ENCODE results near the gene GNA14.
A peak's percentile ranks its signal among the peaks of the same experiment; 100 is the strongest.

GNA14 gene

GRCh38 chr9:77505232-77505631 lies 142.9 kb downstream of the GNA14 start:
- H2BK5ac ChIP-seq (ENCODE audit: low read depth, low read length, poor library complexity): no peak overlapping the region
- no CpG with 5 or more reads among the region's 5 CpGs for WGBS (ENCODE audit: extremely low coverage, insufficient coverage, insufficient read length)
- H3K27ac ChIP-seq (ENCODE audit: low read depth, low read length): no peak overlapping the region
- H3K36me3 ChIP-seq (ENCODE audit: control insufficient read depth in 1 of 2, insufficient read depth in 2 of 2, low read length in 2 of 2): no peaks in the 10 kb centered on the region
- no peak for DNase-seq
- H3K4me3 ChIP-seq (ENCODE audit: low read depth, low read length): no peak overlapping the region
- H3K4me2 ChIP-seq (ENCODE audit: low read length): no peak overlapping the region
- no peak overlapping the region for H3K18ac ChIP-seq (ENCODE audit: low read length)
- H2BK12ac ChIP-seq (ENCODE audit: low read length): no peak overlapping the region
- H3K9ac ChIP-seq (ENCODE audit: low read length): no peak overlapping the region
- H3K79me1 ChIP-seq (ENCODE audit: low read length): no peaks in the 10 kb centered on the region
- H2AFZ ChIP-seq (ENCODE audit: insufficient read depth, low read length, poor library complexity): no peak overlapping the region
- no peaks in the 10 kb centered on the region for H3K79me2 ChIP-seq (ENCODE audit: control insufficient read depth, insufficient read depth, low read length, poor library complexity)
- H2BK120ac ChIP-seq (ENCODE audit: insufficient read depth, low read length, poor library complexity): no peak overlapping the region
- no peak overlapping the region for H3K4ac ChIP-seq (ENCODE audit: low read depth, low read length)
- H3K4me1 ChIP-seq (ENCODE audit: control insufficient read depth in 1 of 2, insufficient read depth in 2 of 2, low read length in 2 of 2): no peaks in the 10 kb centered on the region
- no peaks in the 10 kb centered on the region for H3K27me3 ChIP-seq (ENCODE audit: insufficient read depth, low read length)
- no peak overlapping the region for H4K91ac ChIP-seq (ENCODE audit: low read depth, low read length)
- H3K23ac ChIP-seq (ENCODE audit: low read length): no peak overlapping the region
- no peak overlapping the region for H4K8ac ChIP-seq (ENCODE audit: low read depth, low read length)
- no peaks in the 10 kb centered on the region for H3K9me3 ChIP-seq (ENCODE audit: insufficient read depth, low read depth, low read length)
- no peak overlapping the region for H2AK5ac ChIP-seq (ENCODE audit: low read length)
- no peak overlapping the region for H4K12ac ChIP-seq (ENCODE audit: low read depth, low read length)
- H3K14ac ChIP-seq (ENCODE audit: low read length): no peak overlapping the region

GRCh38 chr9:77502568-77502967 lies 145.6 kb downstream of the GNA14 start:
- Histone ChIP-seq H3K18ac (ENCODE audit: low read length) (no peak overlapping the region), H3K23ac (ENCODE audit: low read length) (no peak overlapping the region), H2BK5ac (ENCODE audit: low read depth, low read length, poor library complexity) (no peak overlapping the region), H3K79me1 (ENCODE audit: low read length) (no peaks in the 10 kb centered on the region), H4K12ac (ENCODE audit: low read depth, low read length) (no peak overlapping the region), H3K4ac (ENCODE audit: low read depth, low read length) (no peak overlapping the region), H2AK5ac (ENCODE audit: low read length) (no peak overlapping the region), H3K27me3 (ENCODE audit: insufficient read depth, low read length) (no peaks in the 10 kb centered on the region), H2BK120ac (ENCODE audit: insufficient read depth, low read length, poor library complexity) (no peak overlapping the region), H3K9ac (ENCODE audit: low read length) (no peak overlapping the region), H2AFZ (ENCODE audit: insufficient read depth, low read length, poor library complexity) (no peak overlapping the region), H3K4me2 (ENCODE audit: low read length) (no peak overlapping the region), H3K27ac (ENCODE audit: low read depth, low read length) (no peak overlapping the region), H4K8ac (ENCODE audit: low read depth, low read length) (no peak overlapping the region), H4K91ac (ENCODE audit: low read depth, low read length) (no peak overlapping the region), H3K4me1 (ENCODE audit: control insufficient read depth in 1 of 2, insufficient read depth in 2 of 2, low read length in 2 of 2) (no peaks in the 10 kb centered on the region), H3K36me3 (ENCODE audit: control insufficient read depth in 1 of 2, insufficient read depth in 2 of 2, low read length in 2 of 2) (no peaks in the 10 kb centered on the region), H3K9me3 (ENCODE audit: insufficient read depth, low read depth, low read length) (no peaks in the 10 kb centered on the region), H3K14ac (ENCODE audit: low read length) (no peak overlapping the region), H3K4me3 (ENCODE audit: low read depth, low read length) (no peak overlapping the region), H3K79me2 (ENCODE audit: control insufficient read depth, insufficient read depth, low read length, poor library complexity) (no peaks in the 10 kb centered on the region), H2BK12ac (ENCODE audit: low read length) (no peak overlapping the region)
- WGBS (ENCODE audit: extremely low coverage, insufficient coverage, insufficient read length): no CpG with 5 or more reads among the region's 3 CpGs
- no peak for DNase-seq

- no peak overlapping the region for H4K91ac ChIP-seq (ENCODE audit: low read depth, low read length)
- H2BK120ac ChIP-seq (ENCODE audit: insufficient read depth, low read length, poor library complexity): no peak overlapping the region
- no peak overlapping the region for H3K23ac ChIP-seq (ENCODE audit: low read length)
- H3K18ac ChIP-seq (ENCODE audit: low read length): no peak overlapping the region
- H3K27me3 ChIP-seq (ENCODE audit: insufficient read depth, low read length): no peaks in the 10 kb centered on the region
- H3K36me3 ChIP-seq (ENCODE audit: control insufficient read depth in 1 of 2, insufficient read depth in 2 of 2, low read length in 2 of 2): no peaks in the 10 kb centered on the region
- H3K79me2 ChIP-seq (ENCODE audit: control insufficient read depth, insufficient read depth, low read length, poor library complexity): no peaks in the 10 kb centered on the region
- H2AK5ac ChIP-seq (ENCODE audit: low read length): no peak overlapping the region
- no peak overlapping the region for H2BK12ac ChIP-seq (ENCODE audit: low read length)
- no peak overlapping the region for H3K4ac ChIP-seq (ENCODE audit: low read depth, low read length)
- H3K14ac ChIP-seq (ENCODE audit: low read length): no peak overlapping the region
- H3K9me3 ChIP-seq (ENCODE audit: insufficient read depth, low read depth, low read length): no peaks in the 10 kb centered on the region
- no peak overlapping the region for H3K9ac ChIP-seq (ENCODE audit: low read length)
- no peak overlapping the region for H3K27ac ChIP-seq (ENCODE audit: low read depth, low read length)
- H4K8ac ChIP-seq (ENCODE audit: low read depth, low read length): no peak overlapping the region
- peak; percentile 9 to 39 for DNase-seq
- no CpG with 5 or more reads among the region's 1 CpG for WGBS (ENCODE audit: extremely low coverage, insufficient coverage, insufficient read length)
- H2BK5ac ChIP-seq (ENCODE audit: low read depth, low read length, poor library complexity): no peak overlapping the region
- no peak overlapping the region for H3K4me2 ChIP-seq (ENCODE audit: low read length)
- H3K4me3 ChIP-seq (ENCODE audit: low read depth, low read length): no peak overlapping the region
- no peak overlapping the region for H4K12ac ChIP-seq (ENCODE audit: low read depth, low read length)
- no peak overlapping the region for H2AFZ ChIP-seq (ENCODE audit: insufficient read depth, low read length, poor library complexity)
- peaks cover 3 to 4% of the 10 kb centered on the region in 2 experiments for H3K4me1 ChIP-seq (ENCODE audit: control insufficient read depth in 1 of 2, insufficient read depth in 2 of 2, low read length in 2 of 2)
- no peaks in the 10 kb centered on the region for H3K79me1 ChIP-seq (ENCODE audit: low read length)
Observed at GRCh38 chr9:77498891-77499290, 149.2 kb downstream of the GNA14 start.

GRCh38 chr9:77497322-77498198 lies 150.6 kb downstream of the GNA14 start:
- Histone ChIP-seq H2BK12ac (ENCODE audit: low read length) (no peak overlapping the region), H2BK120ac (ENCODE audit: insufficient read depth, low read length, poor library complexity) (no peak overlapping the region), H3K4ac (ENCODE audit: low read depth, low read length) (no peak overlapping the region), H4K12ac (ENCODE audit: low read depth, low read length) (no peak overlapping the region), H3K27me3 (ENCODE audit: insufficient read depth, low read length) (no peaks in the 10 kb centered on the region), H2AK5ac (ENCODE audit: low read length) (no peak overlapping the region), H3K9me3 (ENCODE audit: insufficient read depth, low read depth, low read length) (no peaks in the 10 kb centered on the region), H3K27ac (ENCODE audit: low read depth, low read length) (no peak overlapping the region), H2BK5ac (ENCODE audit: low read depth, low read length, poor library complexity) (no peak overlapping the region), H4K8ac (ENCODE audit: low read depth, low read length) (no peak overlapping the region), H3K23ac (ENCODE audit: low read length) (no peak overlapping the region), H3K79me1 (ENCODE audit: low read length) (no peaks in the 10 kb centered on the region), H3K79me2 (ENCODE audit: control insufficient read depth, insufficient read depth, low read length, poor library complexity) (no peaks in the 10 kb centered on the region), H3K36me3 (ENCODE audit: control insufficient read depth in 1 of 2, insufficient read depth in 2 of 2, low read length in 2 of 2) (no peaks in the 10 kb centered on the region), H3K9ac (ENCODE audit: low read length) (no peak overlapping the region), H3K4me3 (ENCODE audit: low read depth, low read length) (no peak overlapping the region), H3K4me1 (ENCODE audit: control insufficient read depth in 1 of 2, insufficient read depth in 2 of 2, low read length in 2 of 2) (peaks cover 3 to 4% of the 10 kb centered on the region in 2 experiments), H3K18ac (ENCODE audit: low read length) (no peak overlapping the region), H2AFZ (ENCODE audit: insufficient read depth, low read length, poor library complexity) (no peak overlapping the region), H3K4me2 (ENCODE audit: low read length) (no peak overlapping the region), H4K91ac (ENCODE audit: low read depth, low read length) (no peak overlapping the region), H3K14ac (ENCODE audit: low read length) (no peak overlapping the region)
- no CpG with 5 or more reads among the region's 6 CpGs for WGBS (ENCODE audit: extremely low coverage, insufficient coverage, insufficient read length)
- no peak for DNase-seq

All from trophoblast cell (in vitro differentiated cells and primary cell).